T-helper 22 cell (primary cell): ENCODE measurements around the gene GIMAP5.
A peak's percentile ranks its signal among the peaks of the same experiment; 100 is the strongest.

ENCODE experiments used
- DNase-seq: peaks from one replicate; pipeline ENCODE4 v3.0.0-alpha.2; 2020; ENCODE audit warnings: low read depth

GIMAP5 gene

DNA sequence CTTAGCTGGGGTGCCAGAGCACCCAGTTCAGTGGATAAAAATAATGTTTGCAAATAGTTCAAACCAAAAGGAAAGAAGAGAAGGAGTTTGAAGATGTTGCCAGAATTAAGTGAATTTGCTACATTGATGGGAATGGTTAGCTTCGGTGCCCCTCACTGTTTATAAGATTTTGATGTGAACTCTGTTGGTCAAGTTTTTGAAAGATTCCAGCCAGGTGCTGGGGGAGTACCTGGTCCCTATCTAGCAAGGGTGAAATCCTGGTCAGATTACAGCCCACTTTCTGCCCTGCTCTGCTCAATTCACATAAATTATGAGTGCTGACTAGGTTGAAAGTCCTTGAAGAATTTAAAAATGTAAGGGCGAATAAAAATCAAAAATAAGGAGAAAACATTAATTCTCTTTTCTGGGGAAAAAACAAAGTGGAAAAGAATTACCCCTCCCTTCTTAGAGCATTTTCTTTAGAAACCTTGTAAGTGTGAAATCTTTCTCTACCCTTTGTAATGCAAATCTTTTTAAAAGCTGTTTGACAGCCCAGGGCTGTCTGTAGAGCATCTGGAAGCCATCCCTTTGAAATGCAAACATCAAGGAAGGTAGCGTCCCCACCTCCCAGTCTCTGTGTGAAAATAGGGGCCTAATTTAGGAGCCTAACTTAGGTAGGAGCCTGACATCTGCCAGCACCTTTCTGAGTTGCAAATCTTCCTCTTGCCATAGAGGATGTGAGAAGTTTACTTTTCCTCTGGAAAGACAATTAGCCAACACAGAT is 1.4 kb upstream of the GIMAP5 start:
- no peak for DNase-seq

GRCh38 chr7:150736864-150737263 is 354 bp upstream of the GIMAP5 start:
- no peak for DNase-seq

DNA sequence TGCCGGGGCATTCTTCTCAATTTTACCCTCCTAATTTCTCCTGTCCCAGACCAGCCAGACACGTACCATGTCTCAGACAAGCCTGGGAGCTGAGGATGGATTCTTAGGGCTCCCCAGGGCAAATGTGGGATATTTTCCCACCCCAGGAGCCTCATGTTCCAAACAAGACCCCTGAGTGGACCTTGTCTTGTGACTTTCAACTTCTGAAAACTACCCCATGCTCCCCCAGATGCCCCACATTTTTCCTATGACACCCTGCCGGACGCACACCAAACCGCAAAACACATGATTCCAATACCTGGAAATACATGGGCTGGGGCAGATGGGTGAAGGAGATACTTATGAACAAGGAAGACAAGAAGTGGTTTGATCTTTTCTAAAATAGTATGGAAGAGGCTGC is 874 bp downstream of the GIMAP5 start:
- peak; percentile 19 for DNase-seq

DNA sequence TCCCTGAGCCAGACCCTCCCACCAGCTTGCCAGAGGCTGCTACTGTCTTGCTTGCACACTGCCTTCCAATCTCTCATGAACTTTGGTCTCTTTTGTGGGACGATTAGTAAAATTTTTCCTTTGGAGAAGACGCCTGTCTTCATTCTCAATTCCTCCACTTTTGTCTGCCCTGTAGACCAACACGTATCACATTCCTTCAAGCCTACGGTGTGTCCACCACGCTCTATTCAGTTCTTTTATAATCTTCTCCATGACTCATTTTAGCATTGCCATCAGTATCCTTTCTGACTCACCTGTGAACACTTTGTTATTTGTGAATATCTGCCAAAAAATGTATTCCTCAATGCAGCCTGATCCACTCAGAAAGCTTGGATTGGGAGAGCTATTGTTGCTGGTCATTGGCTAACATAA is 1.4 kb downstream of the GIMAP5 start:
- DNase-seq = no peak

DNA sequence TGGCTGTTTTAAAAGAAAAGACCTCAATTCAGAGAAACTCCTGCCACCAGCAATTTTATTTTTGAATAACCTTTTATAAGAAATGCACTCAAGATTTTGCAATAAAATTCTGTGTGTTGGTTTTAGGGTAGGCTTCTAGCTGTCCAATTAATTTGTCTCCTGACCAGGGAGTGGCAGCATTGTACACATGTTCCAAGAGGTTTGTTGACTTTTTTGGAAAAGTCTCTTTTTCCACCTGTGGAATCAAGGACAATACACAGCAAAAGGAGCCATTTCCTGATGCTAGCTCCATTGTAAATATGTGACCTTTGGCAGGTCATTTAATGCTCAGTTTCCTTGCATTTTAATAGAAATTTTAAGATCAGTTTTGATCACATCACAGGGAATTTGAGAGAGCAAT is 1.8 kb downstream of the GIMAP5 start:
- no peak for DNase-seq

DNA sequence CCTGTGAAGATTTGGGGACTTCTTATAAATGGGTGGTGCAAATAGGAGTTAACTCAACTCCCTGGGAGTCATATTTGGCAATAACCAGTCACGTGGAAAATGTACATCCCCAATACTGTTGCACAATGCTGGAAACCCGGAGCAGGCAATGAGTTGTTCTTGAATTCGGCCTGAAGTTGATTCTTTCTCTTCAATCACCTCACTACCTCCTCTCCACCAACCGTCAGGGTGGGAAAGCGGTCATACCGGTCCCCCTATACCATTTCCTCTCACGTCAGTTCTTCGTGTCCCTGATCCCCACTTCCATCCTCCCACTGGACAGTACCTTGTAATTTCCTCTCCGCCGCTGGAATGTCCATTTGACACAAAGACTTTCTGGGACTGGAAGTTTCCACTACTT is 2.8 kb downstream of the GIMAP5 start:
- DNase-seq = no peak

DNA sequence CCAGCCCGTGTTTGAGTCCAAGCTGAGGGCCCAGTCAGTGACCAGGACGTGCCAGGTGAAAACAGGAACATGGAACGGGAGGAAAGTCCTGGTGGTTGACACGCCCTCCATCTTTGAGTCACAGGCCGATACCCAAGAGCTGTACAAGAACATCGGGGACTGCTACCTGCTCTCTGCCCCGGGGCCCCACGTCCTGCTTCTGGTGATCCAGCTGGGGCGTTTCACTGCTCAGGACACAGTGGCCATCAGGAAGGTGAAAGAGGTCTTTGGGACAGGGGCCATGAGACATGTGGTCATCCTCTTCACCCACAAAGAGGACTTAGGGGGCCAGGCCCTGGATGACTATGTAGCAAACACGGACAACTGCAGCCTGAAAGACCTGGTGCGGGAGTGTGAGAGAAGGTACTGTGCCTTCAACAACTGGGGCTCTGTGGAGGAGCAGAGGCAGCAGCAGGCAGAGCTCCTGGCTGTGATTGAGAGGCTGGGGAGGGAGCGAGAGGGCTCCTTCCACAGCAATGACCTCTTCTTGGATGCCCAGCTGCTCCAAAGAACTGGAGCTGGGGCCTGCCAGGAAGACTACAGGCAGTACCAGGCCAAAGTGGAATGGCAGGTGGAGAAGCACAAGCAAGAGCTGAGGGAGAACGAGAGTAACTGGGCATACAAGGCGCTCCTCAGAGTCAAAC is 5.2 kb downstream of the GIMAP5 start:
- DNase-seq = no peak

- DNase-seq = no peak
Observed at GRCh38 chr7:150744041-150744656, 6.9 kb downstream of the GIMAP5 start.

GRCh38 chr7:150745086-150745485 is 7.9 kb downstream of the GIMAP5 start:
- DNase-seq = no peak

DNA sequence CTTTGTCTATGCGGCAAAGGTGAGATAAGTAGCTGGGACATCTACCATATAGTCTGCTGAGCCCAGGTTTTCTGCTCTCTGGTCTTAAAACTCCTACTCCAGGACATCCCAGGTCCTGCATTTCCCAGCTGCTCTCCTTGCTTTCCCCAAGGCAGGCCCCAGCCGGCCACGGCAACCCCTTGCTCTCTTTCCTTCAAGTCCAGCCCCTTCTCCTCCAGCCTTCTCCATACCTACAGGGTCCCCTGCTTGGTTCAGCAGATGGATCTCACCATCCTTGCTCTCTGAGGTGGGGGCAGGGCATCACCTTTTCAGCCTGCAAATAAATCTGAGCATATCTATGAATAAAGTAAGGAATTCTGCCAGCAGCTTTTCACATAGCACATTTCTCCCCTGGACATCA is 8.7 kb downstream of the GIMAP5 start:
- DNase-seq = no peak

GRCh38 chr7:150746921-150747320 is 9.7 kb downstream of the GIMAP5 start:
- DNase-seq = no peak

DNA sequence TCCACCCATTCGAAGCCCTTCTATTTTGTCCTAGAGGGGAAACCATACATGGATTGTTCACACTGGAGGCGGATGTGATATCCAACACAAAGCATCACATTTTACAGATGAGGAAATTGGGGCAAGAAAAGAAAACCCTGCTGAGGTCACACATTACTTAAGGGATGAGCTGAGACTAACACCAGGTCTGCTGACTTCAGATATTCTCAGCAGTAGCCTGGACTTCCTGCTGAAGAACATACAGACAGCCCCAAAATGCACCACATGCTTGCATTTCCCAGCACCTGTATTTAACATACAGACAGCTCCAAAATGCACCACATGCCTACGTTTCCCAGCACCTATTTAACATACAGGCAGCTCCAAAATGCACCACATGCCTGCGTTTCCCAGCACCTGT is 11.2 kb downstream of the GIMAP5 start:
- no peak for DNase-seq

- no peak for DNase-seq
Observed at GRCh38 chr7:150751702-150752101, 14.5 kb downstream of the GIMAP5 start.

GRCh38 chr7:150753239-150753638 is 16.0 kb downstream of the GIMAP5 start:
- no peak for DNase-seq

DNA sequence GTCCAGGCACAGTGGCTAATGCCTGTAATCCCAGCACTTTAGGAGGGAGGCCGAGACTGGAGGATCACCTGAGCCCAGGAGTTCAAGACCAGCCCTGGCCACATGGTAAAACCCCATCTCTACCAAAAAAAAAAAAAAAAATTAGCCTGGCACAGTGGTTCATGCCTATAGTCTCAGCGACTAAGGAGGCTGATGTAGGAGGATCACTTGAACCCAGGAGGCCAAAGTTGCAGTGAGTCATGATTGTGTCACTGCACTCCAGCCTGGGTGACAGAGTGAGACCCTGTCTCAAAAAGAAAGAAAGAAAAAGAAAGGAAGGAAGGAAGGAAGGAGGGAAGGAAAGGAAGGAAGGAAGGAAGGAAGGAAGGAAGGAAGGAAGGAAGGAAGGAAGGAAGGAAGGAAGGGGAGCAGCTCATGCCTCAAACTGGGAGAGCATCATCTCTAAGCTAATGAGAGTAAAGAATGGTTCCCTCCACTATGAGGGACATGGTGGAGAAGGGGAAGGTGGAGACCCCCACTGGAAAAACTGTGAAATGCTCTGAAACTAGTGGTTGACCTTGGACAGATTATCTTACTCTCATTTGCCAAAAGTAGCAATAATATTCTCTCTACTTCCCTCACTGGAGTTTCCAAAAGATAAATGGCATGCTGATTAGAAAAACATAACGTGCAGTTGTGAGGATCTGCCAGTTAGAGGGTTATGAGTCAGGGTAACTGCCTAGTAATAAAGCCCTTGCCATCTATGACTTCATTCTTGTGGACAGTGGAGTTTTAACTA is 16.8 kb downstream of the GIMAP5 start:
- no peak for DNase-seq

GRCh38 chr7:150754951-150755350 is 17.7 kb downstream of the GIMAP5 start:
- no peak for DNase-seq

GRCh38 chr7:150755473-150756099 is 18.4 kb downstream of the GIMAP5 start:
- DNase-seq = peak; percentile 69

GRCh38 chr7:150756166-150756565 is 18.9 kb downstream of the GIMAP5 start:
- no peak for DNase-seq

GRCh38 chr7:150756858-150757257 is 19.6 kb downstream of the GIMAP5 start:
- DNase-seq = no peak

DNA sequence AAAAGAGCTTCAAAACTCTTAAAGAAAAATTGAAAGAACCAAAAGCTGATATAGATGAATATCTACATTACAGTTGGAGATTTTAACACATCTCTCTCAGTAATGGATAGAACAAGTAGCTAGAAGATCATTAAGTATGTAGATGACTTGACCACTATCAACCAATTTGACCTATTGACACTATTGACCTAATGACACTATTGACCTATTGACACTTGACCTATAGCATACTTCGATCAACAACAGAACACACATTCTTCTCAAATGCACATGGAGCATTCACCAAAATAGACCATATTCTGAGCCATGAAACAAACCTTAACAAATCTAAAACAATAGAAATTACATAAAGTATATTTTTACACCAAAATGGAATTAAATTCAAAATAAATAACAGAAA is 22.3 kb downstream of the GIMAP5 start:
- no peak for DNase-seq

GRCh38 chr7:150766334-150766709 is 29.1 kb downstream of the GIMAP5 start:
- no peak for DNase-seq

DNA sequence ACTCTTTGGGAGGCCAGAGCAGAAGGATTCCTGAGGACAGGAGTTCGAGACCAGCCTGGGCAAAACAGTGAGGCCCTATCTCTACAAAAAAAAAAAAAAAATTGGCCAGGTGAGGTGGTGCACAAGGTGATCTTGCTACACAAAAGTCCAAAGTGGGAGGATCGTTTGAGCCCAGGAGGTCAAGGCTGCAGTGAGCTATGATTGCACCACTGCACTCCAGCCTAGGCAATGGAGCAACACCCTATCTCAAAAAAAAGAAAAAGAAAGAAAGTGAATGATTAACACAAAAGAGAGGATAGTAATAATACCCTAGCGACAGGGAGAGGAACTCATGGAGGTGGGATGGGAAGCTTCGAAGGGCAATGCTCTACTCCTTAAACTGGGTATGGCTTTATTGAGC is 32.5 kb downstream of the GIMAP5 start:
- DNase-seq = no peak
